HG02970 (cell line): ENCODE data around the gene GAS2L2.

Experiments
- ATAC-seq: cut with Tn5 transposase; IDR thresholded peaks from one replicate; pipeline ENCODE4 v1.9.1; 2021; ENCODE audit warnings: mild to moderate bottlenecking, moderate library complexity, moderate number of reproducible peaks; ENCODE audit not compliant: unreplicated experiment, low FRiP score

Gene GAS2L2

GRCh38 chr17:35748341-35748841, 4.6 kb downstream of the GAS2L2 start:
- ATAC-seq: no peak

- no peak for ATAC-seq
These were observed 5.5 kb downstream of the GAS2L2 start for GRCh38 chr17:35747540-35748017.

GRCh38 chr17:35745749-35746320, 7.2 kb downstream of the GAS2L2 start:
- no peak for ATAC-seq

- no peak for ATAC-seq
These were observed 7.8 kb downstream of the GAS2L2 start for GRCh38 chr17:35745246-35745645.

GRCh38 chr17:35744830-35745229, 8.2 kb downstream of the GAS2L2 start:
- ATAC-seq: no peak

- no peak for ATAC-seq
These were observed 9.3 kb downstream of the GAS2L2 start for GRCh38 chr17:35743626-35744328.

GRCh38 chr17:35742896-35743477, 10.1 kb downstream of the GAS2L2 start:
- ATAC-seq: no peak

GRCh38 chr17:35742496-35742895, 10.5 kb downstream of the GAS2L2 start:
- no peak for ATAC-seq

- no peak for ATAC-seq
These were observed 11.8 kb downstream of the GAS2L2 start for GRCh38 chr17:35740997-35741931.

- ATAC-seq: no peak
These were observed 12.8 kb downstream of the GAS2L2 start for GRCh38 chr17:35740216-35740615.

GRCh38 chr17:35738519-35739133, 14.4 kb downstream of the GAS2L2 start:
- ATAC-seq: no peak

GRCh38 chr17:35736236-35736635, 16.8 kb downstream of the GAS2L2 start:
- ATAC-seq: no peak

GRCh38 chr17:35735036-35735805, 17.8 kb downstream of the GAS2L2 start:
- ATAC-seq: no peak

GRCh38 chr17:35734396-35734795, 18.6 kb downstream of the GAS2L2 start:
- no peak for ATAC-seq

GRCh38 chr17:35733366-35733765, 19.7 kb downstream of the GAS2L2 start:
- no peak for ATAC-seq

GRCh38 chr17:35732806-35733136, 20.3 kb downstream of the GAS2L2 start:
- ATAC-seq: no peak

- no peak for ATAC-seq
These were observed 20.9 kb downstream of the GAS2L2 start for GRCh38 chr17:35731917-35732805.

GRCh38 chr17:35731239-35731916, 21.7 kb downstream of the GAS2L2 start, which contains the start of gene RASL10B:
RASL10B (plus strand) TSS chr17:35731639; CDS start chr17:35735185, 3,546 bp downstream.
- no peak for ATAC-seq
